HG03521 (cell line): ENCODE results near the gene IDUA.
"Not testable (repeated sequence)": the region's sequence is repeated elsewhere in the genome, so short reads cannot be mapped to it uniquely, and the experiment has no call there.

Experiments
- ATAC-seq: cut with Tn5 transposase; IDR thresholded peaks from one replicate; pipeline ENCODE4 v1.9.1; 2021; ENCODE audit warnings: mild to moderate bottlenecking, moderate library complexity; ENCODE audit not compliant: unreplicated experiment

The IDUA gene

GRCh38 chr4:966266-967112, 20.4 kb upstream of the IDUA start:
- no peak for ATAC-seq

GRCh38 chr4:967113-968104, 19.4 kb upstream of the IDUA start:
- ATAC-seq = no peak

DNA sequence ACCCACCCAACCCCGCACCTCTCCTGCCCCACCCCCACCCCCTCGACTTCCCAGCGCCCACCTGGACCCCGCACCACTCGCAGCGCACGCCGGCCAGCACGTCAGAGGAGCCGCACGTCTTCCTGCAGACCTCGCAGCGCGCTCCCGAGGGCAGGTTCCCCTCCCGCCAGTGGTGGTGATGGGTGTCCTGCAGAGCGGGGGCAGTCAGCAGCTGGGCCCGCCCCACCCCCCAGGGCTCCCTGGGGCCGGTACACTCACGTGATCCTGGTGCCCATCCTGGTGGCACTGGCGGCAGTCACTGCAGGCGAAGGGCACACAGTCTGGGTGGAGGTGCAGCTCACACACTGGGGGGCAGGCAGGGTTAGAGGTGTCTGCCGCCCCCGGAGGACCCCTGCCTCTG, 18.6 kb upstream of the IDUA start:
- no peak for ATAC-seq

- ATAC-seq = no peak
Measured at GRCh38 chr4:968621-969394, 18.0 kb upstream of the IDUA start.

DNA sequence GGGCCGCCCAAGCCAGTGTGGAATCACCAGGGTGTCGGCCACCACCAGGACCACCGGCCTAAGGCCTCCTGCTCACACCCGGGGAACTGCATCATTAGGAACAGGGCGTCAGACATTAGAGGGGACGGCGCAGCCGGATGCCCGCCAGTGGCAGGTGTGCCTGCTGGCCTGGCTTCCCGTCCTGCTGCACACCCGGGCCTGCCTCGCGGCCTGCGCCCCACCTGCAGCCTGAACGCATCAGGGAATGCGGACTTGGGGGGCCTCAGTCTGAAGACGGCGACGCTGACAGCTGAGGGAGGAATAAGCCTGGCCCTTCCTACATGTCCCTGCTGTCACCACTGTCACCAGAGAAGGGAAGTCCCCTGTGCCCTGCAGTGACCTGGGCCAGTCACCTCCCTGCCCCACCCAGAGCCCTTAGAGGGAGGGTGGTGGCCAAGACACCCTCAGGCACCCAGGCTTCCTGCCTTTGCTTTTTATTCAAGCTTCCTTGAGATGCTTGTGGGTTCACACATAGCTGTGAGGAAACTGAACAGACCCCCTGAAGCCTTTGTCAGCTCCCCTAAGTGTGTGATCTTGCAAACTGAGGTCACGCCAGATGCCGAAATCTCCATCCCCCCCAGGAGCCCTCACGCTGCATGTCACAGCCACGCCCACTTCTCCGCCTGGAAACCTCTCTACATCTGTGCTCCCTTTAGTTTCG, 16.6 kb upstream of the IDUA start:
- ATAC-seq = no peak

GRCh38 chr4:970854-971520, 15.9 kb upstream of the IDUA start:
- ATAC-seq = no peak

DNA sequence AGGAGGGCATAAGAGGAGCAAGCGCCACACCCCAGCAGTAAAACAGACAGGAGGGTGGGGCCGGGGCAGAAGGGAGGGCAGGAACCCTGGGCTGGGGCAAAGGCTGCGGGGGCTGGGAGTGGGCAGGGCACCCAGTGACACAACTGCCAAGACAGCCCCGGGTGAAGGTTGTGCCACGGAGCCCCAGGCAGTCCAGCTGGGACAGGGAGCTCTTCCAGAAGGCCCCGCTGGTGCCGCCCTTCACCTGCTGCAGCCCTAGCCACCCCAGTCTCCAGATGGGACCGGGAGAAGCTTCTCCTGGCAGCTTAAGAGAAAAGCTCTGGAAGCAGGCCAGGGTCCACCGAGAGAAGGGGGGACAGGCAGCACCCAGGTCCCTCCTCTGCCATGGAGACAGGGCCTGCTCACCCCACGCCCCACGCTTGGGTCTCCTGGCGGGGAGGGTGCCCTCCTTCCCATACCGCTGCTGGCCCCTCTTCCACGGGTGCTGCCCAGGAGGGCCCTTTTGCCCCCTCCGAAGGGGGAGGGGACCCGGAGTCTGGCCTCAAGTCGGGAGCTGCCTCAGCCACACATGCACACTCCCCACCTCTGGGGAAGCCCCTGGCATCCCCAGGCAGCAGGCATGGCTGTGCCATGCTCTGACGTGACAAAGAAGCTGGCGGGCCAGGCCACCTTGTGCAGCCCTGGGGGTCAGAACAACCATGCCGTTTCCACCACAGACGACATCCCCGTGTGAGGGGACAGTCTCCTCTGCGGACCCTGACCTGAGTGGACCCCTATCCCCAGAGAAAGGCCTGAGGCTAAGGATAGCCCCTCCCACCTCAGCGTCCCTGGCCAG, 15.0 kb upstream of the IDUA start:
- ATAC-seq = no peak

GRCh38 chr4:972651-973424, 14.0 kb upstream of the IDUA start:
- peak; percentile 34 for ATAC-seq

DNA sequence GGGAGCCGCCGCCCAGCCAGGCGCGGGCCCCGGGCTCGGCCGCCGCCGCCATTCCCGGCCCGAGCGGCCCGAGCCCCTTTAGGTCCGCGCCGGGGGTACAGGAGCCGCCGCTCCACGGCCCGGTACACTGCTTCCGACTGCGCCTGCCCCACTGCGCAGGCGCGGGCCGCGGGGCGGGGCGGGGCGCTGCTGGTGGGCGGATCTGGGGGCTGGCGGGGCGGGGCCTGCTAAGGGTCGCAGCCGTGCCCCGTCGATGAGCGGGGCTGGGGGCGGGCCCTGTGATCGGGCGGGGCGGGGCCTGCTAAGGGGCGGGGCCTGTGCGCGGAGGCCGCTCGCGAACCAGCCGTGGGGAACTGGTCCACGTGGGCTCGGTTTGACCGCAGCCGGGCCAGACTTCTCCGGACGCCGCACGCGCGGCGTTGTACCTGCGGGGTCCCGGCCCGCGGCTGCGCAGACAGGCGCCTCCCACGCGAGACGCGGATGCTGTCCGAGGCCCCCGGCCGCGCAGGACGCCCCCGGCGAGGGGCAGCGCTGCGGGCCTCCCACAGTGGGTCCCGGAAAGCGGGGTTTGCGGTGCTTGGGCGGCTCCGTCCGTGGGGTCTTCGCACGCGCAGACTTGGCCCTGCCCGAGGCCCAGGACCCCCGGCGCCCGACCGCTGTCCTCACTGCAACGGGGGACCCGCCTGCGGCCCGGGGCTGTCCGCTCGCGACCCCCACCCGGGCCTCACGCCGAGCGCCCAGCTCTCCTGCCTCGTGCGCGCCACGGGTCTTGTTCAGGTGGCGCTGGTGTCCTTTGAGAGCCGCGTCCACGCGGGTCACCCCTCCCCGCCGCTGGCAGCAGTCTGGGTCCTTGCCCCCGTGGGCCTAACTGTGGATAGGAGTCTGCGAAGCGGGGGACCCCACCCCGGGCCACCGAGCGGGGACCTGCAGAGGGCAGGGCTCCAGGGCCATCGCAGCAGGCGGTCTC, 13.1 kb upstream of the IDUA start, which contains the start of gene DGKQ:
Gene DGKQ (minus strand): TSS at position 139 of the 967 bp plus-strand sequence. CDS start 87 bp downstream, at position 52.
- ATAC-seq = peak; percentile 76

- ATAC-seq = no peak
Measured at GRCh38 chr4:974668-975067, 12.2 kb upstream of the IDUA start.

- ATAC-seq = not testable (repeated sequence)
Measured at GRCh38 chr4:976016-976415, 10.8 kb upstream of the IDUA start.

DNA sequence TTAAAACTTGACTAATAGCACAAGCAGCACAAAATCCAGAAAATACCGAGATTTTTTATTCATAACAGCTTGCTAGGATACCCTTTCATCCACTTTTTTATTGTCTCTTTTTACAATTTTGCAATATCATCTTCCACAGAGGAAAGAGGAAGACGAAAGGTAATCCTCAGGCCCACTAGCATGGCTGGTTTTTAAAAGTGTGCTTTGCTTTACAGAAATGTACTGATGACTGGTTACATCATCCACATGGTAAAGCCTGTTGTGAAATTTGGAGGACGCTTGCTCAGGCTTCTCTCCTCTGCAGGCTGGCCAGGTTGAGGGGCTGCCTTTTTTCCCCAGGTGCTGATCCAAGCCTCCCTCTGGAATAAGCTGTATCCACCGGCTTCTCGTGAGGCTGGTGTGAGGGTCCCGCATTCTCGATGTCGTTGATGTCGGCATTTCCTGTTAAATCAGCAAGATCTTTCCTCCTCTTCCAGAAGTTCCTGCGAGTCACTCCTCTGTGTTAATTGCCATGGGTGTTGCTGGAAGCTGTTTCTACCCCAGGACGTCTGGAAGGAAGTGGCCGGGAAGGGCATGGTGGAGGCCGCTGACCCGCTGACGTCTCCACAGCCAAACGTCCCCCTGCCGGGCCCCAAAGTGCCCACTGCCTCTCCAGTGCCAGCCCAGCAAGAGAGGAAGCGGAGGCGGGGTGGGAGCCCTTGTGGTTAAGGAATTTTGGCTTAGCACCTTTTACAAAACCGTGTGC, 7.7 kb upstream of the IDUA start:
- ATAC-seq = no peak

DNA sequence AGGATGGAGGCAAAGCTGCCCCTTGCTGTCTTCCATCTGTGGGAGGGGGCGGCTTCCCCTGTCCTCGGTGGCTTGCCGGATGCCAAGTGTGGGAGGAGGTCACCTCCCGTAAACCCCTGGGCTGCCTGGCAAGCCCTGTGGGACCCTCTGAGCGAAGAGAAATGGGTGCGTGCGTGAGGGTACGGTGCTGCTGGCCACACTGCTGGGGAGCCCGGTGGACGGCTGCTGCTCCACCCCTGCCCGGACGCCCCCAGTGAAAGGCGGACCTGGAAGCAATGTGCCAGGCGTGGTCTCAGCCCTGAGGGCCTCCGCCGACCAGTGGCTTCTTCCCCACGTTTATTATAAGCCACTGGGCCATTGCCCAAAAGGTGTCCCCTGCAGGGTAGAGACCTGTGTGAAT, 4.6 kb upstream of the IDUA start:
- no peak for ATAC-seq

GRCh38 chr4:982814-983213, 4.0 kb upstream of the IDUA start:
- ATAC-seq = no peak

DNA sequence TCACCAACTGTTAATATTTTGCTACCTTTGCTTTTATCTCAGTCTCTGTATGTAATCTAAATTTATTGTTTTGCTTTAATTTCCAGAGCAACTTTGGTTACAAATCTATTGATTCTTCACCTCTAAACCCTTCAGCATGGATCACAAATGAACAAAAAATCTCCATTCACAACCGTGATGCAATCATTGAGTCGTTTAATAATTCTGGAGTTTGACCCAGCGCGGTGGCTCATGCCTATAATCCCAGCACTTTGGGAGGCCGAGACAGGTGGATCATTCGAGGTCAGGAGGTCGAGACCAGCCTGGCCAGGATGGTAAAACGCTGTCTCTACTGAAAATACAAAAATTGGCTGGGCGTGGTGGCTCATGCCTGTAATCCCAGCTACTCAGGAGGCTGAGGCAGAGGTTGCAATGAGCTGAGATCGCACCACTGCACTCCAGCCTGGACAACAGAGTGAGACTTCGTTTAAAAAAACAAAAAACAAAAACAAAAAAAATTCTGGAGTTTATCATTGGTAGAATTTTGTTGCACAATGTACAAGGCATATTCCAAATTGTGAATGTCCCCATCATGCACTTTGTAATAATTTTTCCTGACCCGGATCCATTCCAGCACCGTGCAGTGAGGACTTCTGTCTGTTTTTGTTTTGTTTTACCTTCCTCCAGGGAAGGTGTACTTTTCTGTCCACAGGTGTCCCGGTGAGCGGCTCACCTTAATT, 2.3 kb upstream of the IDUA start:
- no peak for ATAC-seq
